ENCODE data around the gene ATP2C2.

GRCh38 chr16:84513123-84513522 lies 144.8 kb downstream of the ATP2C2 start:
- TF ChIP-seq CTCF (conservative IDR thresholded peaks at IDR 0.05; ENCODE audit: low read depth, low read length) (no peak), EZH2phosphoT487 (IDR thresholded peaks at IDR 0.05; ENCODE audit: borderline replicate concordance, low read length) (no peak)
